Measurements from ENCODE around the gene ARL6IP5.

The ARL6IP5 gene

GRCh38 chr3:69102384-69102783 lies 17.6 kb downstream of the ARL6IP5 start:
- Histone ChIP-seq H3K9me3 (ENCODE audit: insufficient read depth, low read depth, low read length) (no peaks in the 10 kb centered on the region), H3K9ac (ENCODE audit: low read depth, low read length) (no peak overlapping the region), H3K36me3 (ENCODE audit: insufficient read depth, low read length) (peaks cover 25% of the 10 kb centered on the region), H3K4me3 (ENCODE audit: low read length) (no peak overlapping the region), H3K27ac (ENCODE audit: low read depth, low read length) (no peak overlapping the region), H3K27me3 (ENCODE audit: insufficient read depth, low read length) (no peaks in the 10 kb centered on the region), H3K4me1 (ENCODE audit: insufficient read depth, low read length) (no peaks in the 10 kb centered on the region)
- WGBS, result 91% methylated on average over 4 of the region's 4 CpGs

GRCh38 chr3:69103123-69103522 lies 18.4 kb downstream of the ARL6IP5 start:
- no peaks in the 10 kb centered on the region for H3K4me1 ChIP-seq (ENCODE audit: insufficient read depth, low read length)
- no peak overlapping the region for H3K4me3 ChIP-seq (ENCODE audit: low read length)
- no peaks in the 10 kb centered on the region for H3K9me3 ChIP-seq (ENCODE audit: insufficient read depth, low read depth, low read length)
- H3K27ac ChIP-seq (ENCODE audit: low read depth, low read length), result no peak overlapping the region
- H3K36me3 ChIP-seq (ENCODE audit: insufficient read depth, low read length), result peaks cover 25% of the 10 kb centered on the region
- no peak overlapping the region for H3K9ac ChIP-seq (ENCODE audit: low read depth, low read length)
- no peaks in the 10 kb centered on the region for H3K27me3 ChIP-seq (ENCODE audit: insufficient read depth, low read length)
- WGBS, result 89% methylated on average over 2 of the region's 3 CpGs

- WGBS, result 94% methylated on average over 6 of the region's 8 CpGs
- Histone ChIP-seq H3K27ac (ENCODE audit: low read depth, low read length) (no peak overlapping the region), H3K9me3 (ENCODE audit: insufficient read depth, low read depth, low read length) (no peaks in the 10 kb centered on the region), H3K4me1 (ENCODE audit: insufficient read depth, low read length) (no peaks in the 10 kb centered on the region), H3K36me3 (ENCODE audit: insufficient read depth, low read length) (peaks cover 25% of the 10 kb centered on the region), H3K9ac (ENCODE audit: low read depth, low read length) (no peak overlapping the region), H3K27me3 (ENCODE audit: insufficient read depth, low read length) (no peaks in the 10 kb centered on the region), H3K4me3 (ENCODE audit: low read length) (no peak overlapping the region)
Observed at GRCh38 chr3:69104586-69104985, 19.8 kb downstream of the ARL6IP5 start.

- Histone ChIP-seq H3K4me3 (ENCODE audit: low read length) (no peak overlapping the region), H3K27ac (ENCODE audit: low read depth, low read length) (no peak overlapping the region), H3K4me1 (ENCODE audit: insufficient read depth, low read length) (no peaks in the 10 kb centered on the region), H3K9me3 (ENCODE audit: insufficient read depth, low read depth, low read length) (no peaks in the 10 kb centered on the region), H3K27me3 (ENCODE audit: insufficient read depth, low read length) (no peaks in the 10 kb centered on the region), H3K36me3 (ENCODE audit: insufficient read depth, low read length) (peaks cover 25% of the 10 kb centered on the region), H3K9ac (ENCODE audit: low read depth, low read length) (no peak overlapping the region)
- 78% methylated on average over 2 of the region's 3 CpGs for WGBS
Observed at GRCh38 chr3:69105320-69105719, 20.6 kb downstream of the ARL6IP5 start.

GRCh38 chr3:69107841-69108240 lies 23.1 kb downstream of the ARL6IP5 start:
- H3K4me3 ChIP-seq (ENCODE audit: low read length), result no peak overlapping the region
- H3K27ac ChIP-seq (ENCODE audit: low read depth, low read length), result no peak overlapping the region
- peaks cover 18% of the 10 kb centered on the region for H3K36me3 ChIP-seq (ENCODE audit: insufficient read depth, low read length)
- WGBS, result 93% methylated on average over 4 of the region's 5 CpGs
- H3K27me3 ChIP-seq (ENCODE audit: insufficient read depth, low read length), result no peaks in the 10 kb centered on the region
- H3K4me1 ChIP-seq (ENCODE audit: insufficient read depth, low read length), result peaks cover 6% of the 10 kb centered on the region; the same call in 1 of the 2 replicates
- no peak overlapping the region for H3K9ac ChIP-seq (ENCODE audit: low read depth, low read length)
- no peaks in the 10 kb centered on the region for H3K9me3 ChIP-seq (ENCODE audit: insufficient read depth, low read depth, low read length)

- Histone ChIP-seq H3K4me3 (ENCODE audit: low read length) (no peak overlapping the region), H3K9me3 (ENCODE audit: insufficient read depth, low read depth, low read length) (no peaks in the 10 kb centered on the region), H3K27me3 (ENCODE audit: insufficient read depth, low read length) (no peaks in the 10 kb centered on the region), H3K9ac (ENCODE audit: low read depth, low read length) (no peak overlapping the region), H3K27ac (ENCODE audit: low read depth, low read length) (no peak overlapping the region), H3K4me1 (ENCODE audit: insufficient read depth, low read length) (peaks cover 6% of the 10 kb centered on the region; the same call in 1 of the 2 replicates), H3K36me3 (ENCODE audit: insufficient read depth, low read length) (peaks cover 12% of the 10 kb centered on the region)
- 87% methylated on average over 5 of the region's 5 CpGs for WGBS
Observed at GRCh38 chr3:69108811-69109210, 24.1 kb downstream of the ARL6IP5 start.

GRCh38 chr3:69110941-69111546 lies 26.3 kb downstream of the ARL6IP5 start:
- Histone ChIP-seq H3K27me3 (ENCODE audit: insufficient read depth, low read length) (no peaks in the 10 kb centered on the region), H3K4me1 (ENCODE audit: insufficient read depth, low read length) (peaks cover 6% of the 10 kb centered on the region; the same call in 1 of the 2 replicates), H3K9ac (ENCODE audit: low read depth, low read length) (no peak overlapping the region), H3K27ac (ENCODE audit: low read depth, low read length) (peak overlapping the region; percentile 45; the same call in 1 of the 2 replicates), H3K9me3 (ENCODE audit: insufficient read depth, low read depth, low read length) (no peaks in the 10 kb centered on the region), H3K4me3 (ENCODE audit: low read length) (no peak overlapping the region), H3K36me3 (ENCODE audit: insufficient read depth, low read length) (no peaks in the 10 kb centered on the region)
- 61% methylated on average over 1 of the region's 1 CpG for WGBS

- Histone ChIP-seq H3K4me3 (ENCODE audit: low read length) (no peak overlapping the region), H3K9me3 (ENCODE audit: insufficient read depth, low read depth, low read length) (no peaks in the 10 kb centered on the region), H3K27me3 (ENCODE audit: insufficient read depth, low read length) (no peaks in the 10 kb centered on the region), H3K36me3 (ENCODE audit: insufficient read depth, low read length) (no peaks in the 10 kb centered on the region), H3K27ac (ENCODE audit: low read depth, low read length) (no peak overlapping the region), H3K9ac (ENCODE audit: low read depth, low read length) (no peak overlapping the region), H3K4me1 (ENCODE audit: insufficient read depth, low read length) (peaks cover 6% of the 10 kb centered on the region; the same call in 1 of the 2 replicates)
- WGBS, result 96% methylated on average over 2 of the region's 3 CpGs
Observed at GRCh38 chr3:69113536-69113935, 28.8 kb downstream of the ARL6IP5 start.

- Histone ChIP-seq H3K27me3 (ENCODE audit: insufficient read depth, low read length) (no peaks in the 10 kb centered on the region), H3K4me1 (ENCODE audit: insufficient read depth, low read length) (peaks cover 6% of the 10 kb centered on the region; the same call in 1 of the 2 replicates), H3K36me3 (ENCODE audit: insufficient read depth, low read length) (no peaks in the 10 kb centered on the region), H3K4me3 (ENCODE audit: low read length) (no peak overlapping the region), H3K9me3 (ENCODE audit: insufficient read depth, low read depth, low read length) (no peaks in the 10 kb centered on the region), H3K9ac (ENCODE audit: low read depth, low read length) (no peak overlapping the region), H3K27ac (ENCODE audit: low read depth, low read length) (no peak overlapping the region)
- 92% methylated on average over 1 of the region's 2 CpGs for WGBS
Observed at GRCh38 chr3:69115731-69116130, 31.0 kb downstream of the ARL6IP5 start.

- H3K27me3 ChIP-seq (ENCODE audit: insufficient read depth, low read length), result no peaks in the 10 kb centered on the region
- no peaks in the 10 kb centered on the region for H3K36me3 ChIP-seq (ENCODE audit: insufficient read depth, low read length)
- no peak overlapping the region for H3K9ac ChIP-seq (ENCODE audit: low read depth, low read length)
- H3K9me3 ChIP-seq (ENCODE audit: insufficient read depth, low read depth, low read length), result no peaks in the 10 kb centered on the region
- no peak overlapping the region for H3K4me3 ChIP-seq (ENCODE audit: low read length)
- WGBS, result 89% methylated on average over 3 of the region's 4 CpGs
- H3K27ac ChIP-seq (ENCODE audit: low read depth, low read length), result no peak overlapping the region
- peaks cover 2% of the 10 kb centered on the region; the same call in 1 of the 2 replicates for H3K4me1 ChIP-seq (ENCODE audit: insufficient read depth, low read length)
Observed at GRCh38 chr3:69116162-69116561, 31.4 kb downstream of the ARL6IP5 start.

- Histone ChIP-seq H3K9me3 (ENCODE audit: insufficient read depth, low read depth, low read length) (no peaks in the 10 kb centered on the region), H3K27ac (ENCODE audit: low read depth, low read length) (no peak overlapping the region), H3K4me1 (ENCODE audit: insufficient read depth, low read length) (no peaks in the 10 kb centered on the region), H3K9ac (ENCODE audit: low read depth, low read length) (no peak overlapping the region), H3K4me3 (ENCODE audit: low read length) (no peak overlapping the region), H3K36me3 (ENCODE audit: insufficient read depth, low read length) (no peaks in the 10 kb centered on the region), H3K27me3 (ENCODE audit: insufficient read depth, low read length) (no peaks in the 10 kb centered on the region)
- WGBS, result 98% methylated on average over 3 of the region's 3 CpGs
Observed at GRCh38 chr3:69116897-69117296, 32.2 kb downstream of the ARL6IP5 start.

GRCh38 chr3:69118555-69118954 lies 33.8 kb downstream of the ARL6IP5 start:
- no peaks in the 10 kb centered on the region for H3K4me1 ChIP-seq (ENCODE audit: insufficient read depth, low read length)
- H3K9ac ChIP-seq (ENCODE audit: low read depth, low read length), result no peak overlapping the region
- H3K9me3 ChIP-seq (ENCODE audit: insufficient read depth, low read depth, low read length), result no peaks in the 10 kb centered on the region
- no peak overlapping the region for H3K4me3 ChIP-seq (ENCODE audit: low read length)
- no peaks in the 10 kb centered on the region for H3K36me3 ChIP-seq (ENCODE audit: insufficient read depth, low read length)
- 95% methylated on average over 12 of the region's 12 CpGs for WGBS
- H3K27ac ChIP-seq (ENCODE audit: low read depth, low read length), result no peak overlapping the region
- no peaks in the 10 kb centered on the region for H3K27me3 ChIP-seq (ENCODE audit: insufficient read depth, low read length)

All from HUES64 (cell line).